Measurements from ENCODE around the gene RAB8B.
A peak's percentile ranks its signal among the peaks of the same experiment; 100 is the strongest.

RAB8B gene

DNA sequence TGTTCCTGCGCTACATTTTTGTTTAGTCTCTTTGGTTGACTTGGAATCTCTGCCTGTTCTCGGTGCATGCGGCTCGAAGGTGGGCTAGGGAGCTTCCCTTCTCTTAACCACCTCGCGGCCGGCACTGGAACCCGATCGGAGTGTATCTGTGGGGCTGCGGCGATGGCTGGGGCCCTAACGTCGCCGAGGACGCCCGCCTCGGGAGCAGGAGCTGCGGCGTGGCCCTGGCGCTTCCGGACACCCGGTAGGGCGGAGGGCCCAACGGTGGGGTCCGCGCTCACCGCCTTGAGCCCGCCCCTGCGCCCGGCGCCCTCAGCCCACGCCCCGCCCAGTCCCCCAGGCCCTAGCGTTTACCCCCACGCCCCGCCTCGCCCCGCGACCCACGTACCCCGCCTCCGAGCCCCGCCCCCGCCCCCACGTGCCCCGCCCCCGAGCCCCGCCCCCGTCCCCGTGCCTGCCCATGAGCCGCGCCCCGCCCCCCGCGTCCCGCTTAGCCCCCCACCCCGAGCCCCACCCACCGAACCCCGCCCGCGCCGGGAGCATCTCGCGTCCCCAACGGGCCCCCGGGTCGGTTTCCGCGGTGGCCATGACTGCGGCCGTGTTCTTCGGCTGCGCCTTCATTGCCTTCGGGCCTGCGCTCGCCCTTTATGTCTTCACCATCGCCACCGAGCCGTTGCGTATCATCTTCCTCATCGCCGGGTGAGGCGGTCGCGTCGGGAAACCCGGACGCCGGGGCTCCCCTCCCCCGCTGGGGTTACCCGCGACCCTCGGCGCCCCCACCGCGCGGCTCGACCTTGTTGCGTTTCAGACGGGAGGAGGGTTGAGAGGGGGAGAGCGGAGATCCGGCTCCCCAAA lies 87.9 kb downstream of the RAB8B start, which contains the start of gene APH1B:
APH1B (plus strand) TSS at position 568 of the 855 bp plus-strand sequence; CDS start at position 587, 19 bp downstream.
- DNase-seq: peak; percentile 77

DNA sequence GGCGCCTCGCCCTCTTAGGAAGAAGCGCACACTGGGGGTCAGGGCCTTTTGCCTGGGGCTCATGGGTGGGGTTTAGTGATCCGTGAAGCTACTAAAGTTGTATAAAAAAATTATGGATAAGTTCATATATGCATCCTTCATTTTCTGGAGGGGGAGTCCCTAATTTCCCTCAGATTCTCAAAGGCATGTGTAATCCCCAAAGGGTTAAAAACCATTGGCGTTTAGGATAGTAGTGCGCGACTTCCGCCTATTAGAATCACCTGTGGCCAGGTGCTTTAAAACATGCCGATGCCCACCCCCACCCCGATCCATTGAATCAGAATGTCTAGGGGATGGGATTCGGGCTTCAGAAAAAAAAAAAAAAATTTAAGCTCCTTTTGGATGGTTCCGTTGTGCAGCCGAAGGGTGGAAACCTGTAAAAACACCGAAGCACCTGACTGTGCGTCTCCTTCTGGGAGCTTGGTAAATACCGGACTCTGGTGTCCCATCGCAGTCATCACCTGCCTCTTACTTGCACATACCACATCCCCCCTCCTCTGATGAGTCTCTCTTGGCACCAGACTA lies 88.6 kb downstream of the RAB8B start:
- no peak for DNase-seq

GRCh38 chr15:63283126-63283525 lies 93.7 kb downstream of the RAB8B start:
- no peak for DNase-seq

DNA sequence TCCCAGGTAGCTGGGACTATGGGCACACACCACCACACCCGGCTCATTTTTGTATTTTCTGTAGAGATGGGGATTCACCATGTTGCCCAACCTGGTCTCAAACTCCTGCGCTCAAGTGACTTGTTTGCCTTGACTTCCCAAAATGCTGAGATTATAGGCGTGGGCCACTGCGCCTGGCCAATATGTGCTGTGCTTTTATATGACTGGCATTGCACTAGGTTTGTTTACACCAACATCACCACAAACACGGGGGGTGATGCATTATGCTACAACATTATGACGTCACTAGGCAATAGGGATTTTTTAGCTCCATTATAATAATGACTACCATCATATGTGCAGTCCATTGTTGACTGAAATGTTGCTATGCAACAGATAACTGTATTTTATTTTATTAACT lies 94.9 kb downstream of the RAB8B start:
- no peak for DNase-seq

GRCh38 chr15:63287109-63287508 lies 97.7 kb downstream of the RAB8B start:
- no peak for DNase-seq

- no peak for DNase-seq
Observed at GRCh38 chr15:63288342-63288741, 98.9 kb downstream of the RAB8B start.

- DNase-seq: peak; percentile 57
Observed at GRCh38 chr15:63288778-63289378, 99.5 kb downstream of the RAB8B start.

DNA sequence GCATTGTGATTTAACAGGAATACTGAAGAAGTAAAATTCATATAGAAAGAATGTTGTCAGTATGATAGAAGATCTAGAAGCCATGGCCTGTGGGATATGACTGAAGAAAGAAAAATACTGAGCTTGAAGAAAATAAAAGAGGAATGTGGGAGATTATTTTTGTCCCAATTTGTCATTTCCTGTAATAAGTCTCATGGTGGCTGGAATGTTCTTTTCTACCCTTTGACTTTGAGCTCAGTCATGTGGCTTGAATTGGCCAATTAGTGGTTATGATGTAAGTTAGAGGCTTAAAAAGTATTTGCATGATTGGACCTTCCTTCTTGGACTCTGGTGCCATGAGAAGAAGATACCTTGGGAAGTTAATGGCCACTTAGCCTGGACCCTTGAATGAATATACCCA lies 102.1 kb downstream of the RAB8B start:
- peak; percentile 89 for DNase-seq

- DNase-seq: no peak
Observed at GRCh38 chr15:63292241-63292640, 102.8 kb downstream of the RAB8B start.

- peak; percentile 35 for DNase-seq
Observed at GRCh38 chr15:63292771-63293170, 103.4 kb downstream of the RAB8B start.

GRCh38 chr15:63294359-63294758 lies 105.0 kb downstream of the RAB8B start:
- DNase-seq: no peak

GRCh38 chr15:63295341-63295740 lies 105.9 kb downstream of the RAB8B start:
- DNase-seq: no peak

GRCh38 chr15:63296195-63296594 lies 106.8 kb downstream of the RAB8B start:
- DNase-seq: no peak

- no peak for DNase-seq
Observed at GRCh38 chr15:63299943-63300575, 110.7 kb downstream of the RAB8B start.

GRCh38 chr15:63301088-63301487 lies 111.7 kb downstream of the RAB8B start:
- no peak for DNase-seq

- no peak for DNase-seq
Observed at GRCh38 chr15:63305260-63305659, 115.9 kb downstream of the RAB8B start.

GRCh38 chr15:63306492-63307073 lies 117.2 kb downstream of the RAB8B start:
- DNase-seq: no peak

DNA sequence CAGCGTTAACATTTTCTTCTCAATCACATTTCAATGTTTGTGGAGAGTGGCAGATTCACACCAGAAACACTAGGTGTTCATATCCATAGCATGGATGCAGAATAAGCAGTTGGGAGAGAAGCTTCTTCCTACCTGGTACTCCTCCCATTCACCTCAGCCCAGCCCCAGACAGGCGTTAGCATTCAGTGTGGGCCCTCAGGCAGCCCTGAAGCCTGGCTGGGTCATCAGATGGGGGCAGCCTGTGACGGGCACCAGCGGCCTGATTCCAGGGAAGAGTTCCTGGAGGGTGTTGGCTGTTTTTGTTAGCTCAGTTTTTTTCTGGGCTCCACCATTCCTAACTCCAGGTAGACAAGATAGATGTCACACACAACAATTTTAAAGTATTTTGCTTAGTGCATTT lies 119.1 kb downstream of the RAB8B start:
- no peak for DNase-seq

GRCh38 chr15:63308947-63309346 lies 119.5 kb downstream of the RAB8B start:
- DNase-seq: no peak

DNA sequence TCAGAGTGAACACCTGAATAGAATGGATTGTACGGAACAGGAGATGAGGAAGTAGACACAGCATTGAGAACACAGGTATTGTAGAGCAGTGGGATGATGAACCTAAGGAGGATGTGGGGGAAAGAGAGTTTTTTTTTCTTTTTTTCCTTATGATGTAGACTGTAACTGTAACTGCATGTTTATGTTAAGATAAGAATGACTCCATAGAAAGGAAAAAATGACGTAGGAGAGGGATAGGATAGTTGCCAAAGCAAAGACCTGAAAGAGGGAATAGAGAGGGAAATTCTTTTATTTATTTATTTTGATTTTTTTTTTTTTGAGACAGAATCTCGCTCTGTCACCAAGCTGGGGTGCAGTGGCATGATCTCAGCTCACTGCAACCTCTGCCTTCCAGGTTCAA lies 121.2 kb downstream of the RAB8B start:
- no peak for DNase-seq

GRCh38 chr15:63312286-63312685 lies 122.9 kb downstream of the RAB8B start:
- DNase-seq: no peak

DNA sequence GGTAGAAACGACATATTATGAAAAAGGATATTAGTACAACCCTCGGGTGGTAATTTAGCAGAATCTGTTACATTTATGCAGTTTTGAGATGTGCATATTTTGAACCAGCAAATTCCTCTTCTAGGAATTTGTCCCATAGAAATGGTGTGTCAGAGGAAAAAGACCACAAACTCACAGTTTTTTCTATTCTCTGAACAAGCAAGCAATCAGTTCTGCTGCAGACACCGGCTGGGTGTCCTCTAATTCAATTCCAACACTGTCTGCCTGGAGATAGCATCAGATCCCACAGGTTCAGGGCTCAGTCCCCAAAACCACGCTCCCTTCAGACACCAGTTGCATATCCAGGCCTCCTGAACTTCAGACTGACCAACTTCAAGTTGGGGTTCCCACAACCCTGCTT lies 124.4 kb downstream of the RAB8B start:
- no peak for DNase-seq

DNA sequence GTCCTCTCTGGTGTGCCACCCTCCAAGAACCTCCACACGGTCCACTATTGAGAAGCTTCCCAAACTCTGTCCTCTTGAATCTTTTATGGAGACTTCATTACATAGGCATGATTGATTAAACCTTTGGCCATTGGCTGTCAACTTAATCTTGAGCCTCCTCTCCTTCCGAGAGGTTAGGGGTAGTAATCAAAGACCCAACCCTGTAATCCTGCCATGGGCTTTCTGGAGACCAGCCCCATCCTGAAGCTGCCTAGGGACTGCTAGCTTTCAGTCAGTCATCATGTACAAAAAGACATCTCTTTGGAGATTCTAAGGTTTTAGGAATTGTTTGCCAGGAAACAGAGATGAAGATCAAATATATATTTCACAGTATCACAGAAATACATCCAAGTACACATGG lies 125.0 kb downstream of the RAB8B start:
- no peak for DNase-seq
